ENCODE measurements around the gene NPNT. TPM values are rescaled to one million over a fixed set of nuclear protein-coding genes. Genes with fewer than 3 reads are reported as not detected.

Gene NPNT
- total and polyA plus RNA-seq, 2 donors from 2014 or later: 78.3 to 117 TPM

GRCh38 chr4:105989485-105990242 lies 94.4 kb downstream of the NPNT start:
- Histone ChIP-seq H3K27me3 (ENCODE audit: control insufficient read depth, insufficient read depth, low read length) (no peaks in the 10 kb centered on the region), H3K27ac (ENCODE audit: low read depth in 2 of 2, low read length in 2 of 2) (peak overlapping the region in 1 of 2 donors; percentile 80), H3K9ac (ENCODE audit: low read length in 3 of 3) (no peak overlapping the region), H3K36me3 (ENCODE audit: control insufficient read depth in 2 of 3, insufficient read depth in 3 of 3, low read length in 3 of 3) (no peaks in the 10 kb centered on the region), H3K4me3 (ENCODE audit: low read length in 3 of 3) (no peak overlapping the region), H3K9me3 (ENCODE audit: control insufficient read depth in 2 of 3, insufficient read depth in 1 of 3, low read length in 3 of 3) (no peaks in the 10 kb centered on the region), H3K4me1 (ENCODE audit: control insufficient read depth in 2 of 3, insufficient read depth in 2 of 3, low read depth in 1 of 3, low read length in 3 of 3) (peaks cover 0 to 26% (median 24%) of the 10 kb centered on the region in 3 donors)
- TF ChIP-seq CTCF (IDR thresholded peaks at IDR 0.05; ENCODE audit: borderline replicate concordance, extremely low read depth, insufficient read depth): no peak
- intact Hi-C loops (cut with DNase I): no loop called here
- peak in 1 of 5 donors; percentile 32 for DNase-seq
- no peak for FAIRE-seq

- no peak for TF ChIP-seq CTCF (IDR thresholded peaks at IDR 0.05; ENCODE audit: borderline replicate concordance, extremely low read depth, insufficient read depth)
- no peaks in the 10 kb centered on the region for H3K9me3 ChIP-seq (ENCODE audit: control insufficient read depth in 2 of 3, insufficient read depth in 1 of 3, low read length in 3 of 3)
- H3K4me3 ChIP-seq (ENCODE audit: low read length in 3 of 3): no peak overlapping the region
- H3K36me3 ChIP-seq (ENCODE audit: control insufficient read depth in 2 of 3, insufficient read depth in 3 of 3, low read length in 3 of 3): no peaks in the 10 kb centered on the region
- intact Hi-C loops (cut with DNase I): no loop called here
- peak overlapping the region; percentile 49 to 80 for H3K27ac ChIP-seq (ENCODE audit: low read depth in 2 of 2, low read length in 2 of 2)
- no peak overlapping the region for H3K9ac ChIP-seq (ENCODE audit: low read length in 3 of 3)
- FAIRE-seq (no peak), DNase-seq (peak in 3 of 5 donors; percentile 49 to 95 (median 65))
- peaks cover 0 to 32% (median 30%) of the 10 kb centered on the region in 3 donors for H3K4me1 ChIP-seq (ENCODE audit: control insufficient read depth in 2 of 3, insufficient read depth in 2 of 3, low read depth in 1 of 3, low read length in 3 of 3)
- no peaks in the 10 kb centered on the region for H3K27me3 ChIP-seq (ENCODE audit: control insufficient read depth, insufficient read depth, low read length)
These were observed 95.7 kb downstream of the NPNT start for GRCh38 chr4:105990933-105991332.

GRCh38 chr4:105991726-105992125 lies 96.5 kb downstream of the NPNT start:
- H3K4me3 ChIP-seq (ENCODE audit: low read length in 3 of 3): no peak overlapping the region
- intact Hi-C loops (cut with DNase I): no loop called here
- no peaks in the 10 kb centered on the region for H3K36me3 ChIP-seq (ENCODE audit: control insufficient read depth in 2 of 3, insufficient read depth in 3 of 3, low read length in 3 of 3)
- no peak overlapping the region for H3K9ac ChIP-seq (ENCODE audit: low read length in 3 of 3)
- peaks cover 0 to 32% (median 30%) of the 10 kb centered on the region in 3 donors for H3K4me1 ChIP-seq (ENCODE audit: control insufficient read depth in 2 of 3, insufficient read depth in 2 of 3, low read depth in 1 of 3, low read length in 3 of 3)
- TF ChIP-seq CTCF (IDR thresholded peaks at IDR 0.05; ENCODE audit: borderline replicate concordance, extremely low read depth, insufficient read depth): no peak
- peak overlapping the region in 1 of 2 donors; percentile 66 for H3K27ac ChIP-seq (ENCODE audit: low read depth in 2 of 2, low read length in 2 of 2)
- FAIRE-seq (no peak), DNase-seq (no peak)
- no peaks in the 10 kb centered on the region for H3K27me3 ChIP-seq (ENCODE audit: control insufficient read depth, insufficient read depth, low read length)
- H3K9me3 ChIP-seq (ENCODE audit: control insufficient read depth in 2 of 3, insufficient read depth in 1 of 3, low read length in 3 of 3): no peaks in the 10 kb centered on the region

Measured in kidney (tissue), 14 donors.